Measurements from ENCODE around the gene CDH1.
A peak's percentile ranks its signal among the peaks of the same experiment; 100 is the strongest.

DNA sequence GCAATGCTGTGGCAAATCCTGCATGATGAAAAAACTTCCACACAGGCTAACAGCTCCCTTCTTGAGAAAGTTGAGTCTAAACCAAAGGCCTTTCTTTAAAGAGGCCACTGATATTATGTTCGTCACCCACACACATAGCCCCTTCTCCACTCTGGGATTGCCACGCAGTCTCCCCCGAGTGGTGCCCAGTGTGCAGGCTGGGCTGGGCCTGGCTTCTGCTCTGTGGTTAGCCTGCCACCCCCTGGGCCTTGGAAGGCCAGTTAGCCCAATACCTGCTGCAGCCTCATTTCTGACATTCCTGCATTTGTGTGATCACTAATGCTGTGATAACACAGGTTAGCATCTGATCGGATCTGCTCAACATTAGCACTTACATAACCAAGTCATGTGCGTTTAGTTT, 47.2 kb upstream of the CDH1 start:
- TF ChIP-seq NFIC (IDR thresholded peaks at IDR 0.05) = no peak
- TF ChIP-seq EP300 (IDR thresholded peaks at IDR 0.05; ENCODE audit: borderline replicate concordance) = no peak
- TF ChIP-seq TAF1 (IDR thresholded peaks at IDR 0.05; ENCODE audit: low read depth) = no peak
- peak; percentile 21; the same call in 1 of the 2 replicates for TF ChIP-seq RAD21 (IDR thresholded peaks at IDR 0.05; ENCODE audit: low read depth)
- TF ChIP-seq, protein P1, sequence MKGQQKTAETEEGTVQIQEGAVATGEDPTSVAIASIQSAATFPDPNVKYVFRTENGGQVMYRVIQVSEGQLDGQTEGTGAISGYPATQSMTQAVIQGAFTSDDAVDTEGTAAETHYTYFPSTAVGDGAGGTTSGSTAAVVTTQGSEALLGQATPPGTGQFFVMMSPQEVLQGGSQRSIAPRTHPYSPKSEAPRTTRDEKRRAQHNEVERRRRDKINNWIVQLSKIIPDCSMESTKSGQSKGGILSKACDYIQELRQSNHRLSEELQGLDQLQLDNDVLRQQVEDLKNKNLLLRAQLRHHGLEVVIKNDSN (IDR thresholded peaks at IDR 0.05) = no peak
- TF ChIP-seq FOXM1 (IDR thresholded peaks at IDR 0.05; ENCODE audit: borderline replicate concordance, low read depth) = no peak
- no peak for TF ChIP-seq CREB1 (IDR thresholded peaks at IDR 0.05; ENCODE audit: low read depth)
- no peak for TF ChIP-seq EGR1 (IDR thresholded peaks at IDR 0.05)
- TF ChIP-seq, protein P2, sequence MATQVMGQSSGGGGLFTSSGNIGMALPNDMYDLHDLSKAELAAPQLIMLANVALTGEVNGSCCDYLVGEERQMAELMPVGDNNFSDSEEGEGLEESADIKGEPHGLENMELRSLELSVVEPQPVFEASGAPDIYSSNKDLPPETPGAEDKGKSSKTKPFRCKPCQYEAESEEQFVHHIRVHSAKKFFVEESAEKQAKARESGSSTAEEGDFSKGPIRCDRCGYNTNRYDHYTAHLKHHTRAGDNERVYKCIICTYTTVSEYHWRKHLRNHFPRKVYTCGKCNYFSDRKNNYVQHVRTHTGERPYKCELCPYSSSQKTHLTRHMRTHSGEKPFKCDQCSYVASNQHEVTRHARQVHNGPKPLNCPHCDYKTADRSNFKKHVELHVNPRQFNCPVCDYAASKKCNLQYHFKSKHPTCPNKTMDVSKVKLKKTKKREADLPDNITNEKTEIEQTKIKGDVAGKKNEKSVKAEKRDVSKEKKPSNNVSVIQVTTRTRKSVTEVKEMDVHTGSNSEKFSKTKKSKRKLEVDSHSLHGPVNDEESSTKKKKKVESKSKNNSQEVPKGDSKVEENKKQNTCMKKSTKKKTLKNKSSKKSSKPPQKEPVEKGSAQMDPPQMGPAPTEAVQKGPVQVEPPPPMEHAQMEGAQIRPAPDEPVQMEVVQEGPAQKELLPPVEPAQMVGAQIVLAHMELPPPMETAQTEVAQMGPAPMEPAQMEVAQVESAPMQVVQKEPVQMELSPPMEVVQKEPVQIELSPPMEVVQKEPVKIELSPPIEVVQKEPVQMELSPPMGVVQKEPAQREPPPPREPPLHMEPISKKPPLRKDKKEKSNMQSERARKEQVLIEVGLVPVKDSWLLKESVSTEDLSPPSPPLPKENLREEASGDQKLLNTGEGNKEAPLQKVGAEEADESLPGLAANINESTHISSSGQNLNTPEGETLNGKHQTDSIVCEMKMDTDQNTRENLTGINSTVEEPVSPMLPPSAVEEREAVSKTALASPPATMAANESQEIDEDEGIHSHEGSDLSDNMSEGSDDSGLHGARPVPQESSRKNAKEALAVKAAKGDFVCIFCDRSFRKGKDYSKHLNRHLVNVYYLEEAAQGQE (IDR thresholded peaks at IDR 0.05; ENCODE audit: low read depth) = no peak
- TF ChIP-seq YY1 (IDR thresholded peaks at IDR 0.05; ENCODE audit: low read depth) = no peak
- TF ChIP-seq TCF12 (IDR thresholded peaks at IDR 0.05; ENCODE audit: low read depth) = no peak
- TF ChIP-seq, protein P3, sequence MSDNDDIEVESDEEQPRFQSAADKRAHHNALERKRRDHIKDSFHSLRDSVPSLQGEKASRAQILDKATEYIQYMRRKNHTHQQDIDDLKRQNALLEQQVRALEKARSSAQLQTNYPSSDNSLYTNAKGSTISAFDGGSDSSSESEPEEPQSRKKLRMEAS (IDR thresholded peaks at IDR 0.05) = no peak
- TF ChIP-seq TEAD4 (IDR thresholded peaks at IDR 0.05) = no peak

Measured in Ishikawa (cell line).